Cortex of kidney (tissue), 1 donor: ENCODE results near the gene GTF2B.
"Not testable (repeated sequence)": the region's sequence is repeated elsewhere in the genome, so short reads cannot be mapped to it uniquely, and the experiment has no call there.

Experiments
- DNase-seq: peaks from one replicate; lab custom pipeline; 2025; lab: John Stamatoyannopoulos, UW

The GTF2B gene

DNA sequence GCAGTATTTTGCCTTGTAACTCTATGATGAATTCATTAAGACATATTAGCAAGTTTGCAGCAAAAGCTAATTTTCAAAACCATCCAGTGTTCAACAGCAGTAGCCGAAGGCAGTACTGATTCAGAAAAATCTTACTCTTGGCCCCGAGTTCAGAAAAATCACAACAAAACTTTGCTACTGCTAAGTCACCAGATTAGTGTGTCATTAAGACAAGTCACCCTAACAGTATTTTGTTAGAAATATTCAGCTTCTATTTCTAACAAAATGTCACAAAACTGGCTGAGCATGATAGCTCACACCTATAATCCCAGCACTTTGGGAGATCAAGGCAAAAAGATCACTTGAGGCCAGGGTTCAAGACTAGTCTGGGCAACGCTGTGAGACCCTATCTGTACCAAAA is 8.2 kb downstream of the GTF2B start:
- no peak for DNase-seq

DNA sequence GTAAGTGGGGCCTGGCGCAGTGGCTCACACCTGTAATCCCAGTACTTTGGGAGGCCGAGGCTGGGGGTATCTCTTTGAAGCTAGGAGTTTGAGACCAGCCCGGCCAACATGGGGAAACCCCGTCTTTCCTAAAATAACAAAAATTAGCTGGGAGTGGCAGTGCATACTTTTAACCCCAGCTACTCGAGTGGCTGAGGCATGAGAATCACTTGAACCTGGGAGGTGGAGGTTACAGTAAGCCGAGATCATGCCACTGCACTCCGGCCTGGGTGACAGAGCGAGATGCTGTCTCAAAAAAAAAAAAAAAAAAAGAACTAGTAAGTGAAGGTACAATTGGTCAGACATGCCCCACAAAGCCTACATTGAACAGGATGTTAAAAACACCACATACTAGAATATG is 10.7 kb downstream of the GTF2B start:
- DNase-seq: not testable (repeated sequence)

GRCh38 chr1:88878731-88879130 is 12.6 kb downstream of the GTF2B start:
- no peak for DNase-seq

DNA sequence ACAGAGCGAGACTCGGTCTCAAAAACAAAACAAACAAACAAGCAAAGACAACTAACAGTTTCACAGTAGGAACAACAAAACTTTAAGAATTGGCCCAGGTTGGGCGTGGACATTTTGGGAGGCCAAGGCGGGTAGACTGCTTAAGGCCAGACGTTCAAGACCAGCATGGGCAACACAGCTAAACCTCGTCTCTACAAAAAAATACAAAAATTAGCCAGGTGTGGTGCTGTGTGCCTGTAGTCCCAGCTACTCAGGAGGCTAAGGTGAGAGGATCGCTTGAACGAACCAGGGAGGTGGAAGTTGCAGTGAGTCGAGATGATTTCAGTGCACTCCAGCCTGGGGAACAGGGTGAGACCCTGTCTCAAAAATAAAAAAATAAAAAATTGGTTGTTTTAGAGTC is 13.5 kb downstream of the GTF2B start:
- no peak for DNase-seq

GRCh38 chr1:88877382-88877825 is 14.0 kb downstream of the GTF2B start:
- no peak for DNase-seq

DNA sequence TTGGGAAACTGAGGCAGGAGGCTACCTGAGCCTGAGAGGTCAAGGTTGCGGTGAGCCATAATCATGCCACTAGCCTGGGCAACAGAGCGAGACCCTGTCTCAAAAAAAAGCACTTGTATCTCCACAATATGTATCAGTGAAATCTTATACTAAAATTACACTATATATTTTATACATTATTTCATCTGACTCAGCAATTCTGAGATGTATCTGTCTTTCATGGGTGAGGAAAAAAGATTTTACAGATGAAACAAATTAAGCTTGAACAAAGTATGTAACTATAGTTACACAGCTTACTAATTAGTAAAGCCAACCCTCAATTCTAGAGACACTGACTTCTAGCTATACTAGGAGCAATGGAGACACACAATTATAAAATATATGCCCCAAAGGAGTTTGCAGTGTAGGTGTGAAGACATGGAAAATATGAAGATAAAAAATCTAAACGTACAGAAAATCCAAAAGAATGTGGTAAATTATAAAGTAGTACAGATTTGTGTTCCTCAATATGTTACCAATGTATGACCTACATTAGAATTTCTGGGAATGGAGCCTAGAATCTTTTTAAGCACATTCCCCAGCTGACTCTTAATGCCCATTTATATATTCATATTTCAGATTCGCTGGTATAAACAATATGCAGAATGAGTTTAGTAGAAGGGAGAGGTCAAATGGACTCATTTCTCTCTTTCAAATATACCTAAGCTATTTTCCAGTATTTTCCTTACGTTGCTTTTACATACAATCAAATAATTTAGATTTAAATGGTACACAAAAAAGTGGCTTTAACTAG is 14.6 kb downstream of the GTF2B start:
- DNase-seq: no peak

DNA sequence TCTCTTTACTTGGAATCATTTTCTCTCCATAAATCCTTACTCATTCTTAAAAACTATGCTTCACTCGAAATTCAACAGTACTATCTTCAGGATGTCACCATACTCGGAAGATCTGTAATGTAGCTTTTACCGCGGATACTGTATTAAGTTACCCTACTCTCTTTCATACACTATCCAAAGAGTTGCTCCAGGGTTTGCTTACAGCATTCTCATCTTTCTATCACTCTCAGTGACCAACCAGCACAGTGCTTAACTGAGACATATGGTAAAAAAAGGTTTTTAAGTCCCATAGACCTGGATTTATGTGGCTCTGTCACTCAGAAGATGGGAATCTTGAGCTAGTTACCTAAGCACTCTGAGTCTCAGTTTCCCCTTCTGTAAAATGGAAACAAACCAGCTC is 15.8 kb downstream of the GTF2B start:
- DNase-seq: no peak

- no peak for DNase-seq
Measured at GRCh38 chr1:88873737-88874349, 17.5 kb downstream of the GTF2B start.

DNA sequence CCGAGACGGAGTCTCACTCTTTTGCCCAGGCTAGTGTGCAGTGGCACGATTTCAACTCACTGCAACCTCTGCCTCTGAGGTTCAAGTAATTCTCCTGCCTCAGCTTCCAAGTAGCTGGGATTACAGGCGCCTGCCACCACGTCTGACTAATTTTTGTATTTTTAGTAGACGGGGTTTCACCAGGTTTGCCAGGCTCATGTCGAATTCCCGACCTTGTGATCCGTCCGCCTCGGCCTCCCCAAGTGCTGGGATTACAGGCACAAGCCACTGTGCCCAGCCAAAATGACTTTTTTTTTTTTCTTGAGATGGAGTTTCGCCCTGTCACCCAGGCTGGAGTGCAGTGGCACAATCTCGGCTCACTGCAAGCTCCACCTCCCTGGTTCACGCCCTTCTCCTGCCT is 21.7 kb downstream of the GTF2B start:
- not testable (repeated sequence) for DNase-seq

DNA sequence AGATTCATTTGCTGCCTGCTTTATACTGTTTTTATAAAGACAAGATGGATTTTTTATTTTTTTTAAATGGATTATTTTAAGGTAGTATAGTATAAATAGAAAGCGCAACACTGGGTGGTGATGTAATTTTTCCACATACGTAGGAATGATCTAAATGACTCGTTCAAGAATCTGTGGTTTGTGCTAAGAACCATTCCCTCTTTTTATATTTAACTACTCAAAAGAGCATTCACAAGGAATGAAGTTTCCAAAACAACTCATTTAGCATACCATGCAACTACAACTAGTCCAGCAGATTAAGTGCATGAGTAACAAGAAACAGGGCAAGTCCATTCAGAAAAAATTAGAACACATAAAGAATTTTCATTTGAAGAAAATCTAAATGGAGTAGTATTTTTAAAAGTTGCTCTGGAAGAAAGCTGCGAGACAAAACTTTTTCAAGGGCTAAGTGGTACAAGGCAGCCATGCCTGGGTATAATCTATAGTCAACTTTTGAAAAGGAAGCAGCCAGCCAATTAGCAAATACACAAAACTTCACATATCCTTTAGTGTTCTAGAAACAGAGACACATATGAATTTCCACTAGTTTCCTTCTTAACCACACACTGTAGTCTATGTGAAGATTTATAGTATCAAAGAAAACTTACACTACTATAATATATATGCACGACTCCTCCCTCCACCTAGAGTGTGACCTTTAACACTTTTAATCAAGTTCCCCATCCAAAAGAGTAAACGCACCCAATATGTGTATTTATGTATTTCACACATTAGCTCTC is 23.4 kb downstream of the GTF2B start:
- DNase-seq: no peak

DNA sequence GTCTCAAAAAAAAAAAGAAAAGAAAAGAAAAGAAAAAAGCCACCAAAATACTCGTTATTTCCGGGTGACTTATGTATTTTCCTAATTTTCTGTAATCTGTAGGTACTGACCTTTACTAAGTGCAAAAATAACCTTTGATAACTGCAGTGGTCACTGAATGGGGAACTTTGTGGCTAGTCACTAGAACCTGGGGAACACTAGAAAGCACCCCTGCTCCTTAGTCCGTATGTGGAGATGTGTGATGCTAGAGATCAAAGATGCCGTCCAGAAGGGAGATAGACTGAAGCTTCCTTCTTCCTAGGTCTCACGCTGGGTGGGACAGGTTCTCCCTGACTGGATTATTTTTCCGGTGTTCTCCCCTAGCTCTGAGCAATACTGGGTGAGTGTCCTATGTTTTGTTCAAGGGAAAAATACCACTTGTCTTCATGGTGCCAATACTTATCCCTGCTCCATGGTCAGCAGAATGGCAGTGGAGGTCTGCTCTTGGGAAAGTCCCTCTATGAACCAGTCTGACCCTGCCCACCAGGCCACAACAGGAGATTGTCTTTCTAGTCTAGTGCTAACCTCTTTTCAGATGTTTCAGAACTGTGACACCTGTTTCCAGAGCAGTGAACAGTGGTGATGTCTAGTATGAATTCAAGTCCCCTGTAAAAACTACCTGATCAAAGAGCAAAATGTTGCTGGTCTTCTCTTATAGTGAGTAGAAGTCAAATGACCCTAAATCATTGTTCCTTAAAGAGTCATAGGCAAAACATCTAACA is 39.9 kb downstream of the GTF2B start:
- no peak for DNase-seq

DNA sequence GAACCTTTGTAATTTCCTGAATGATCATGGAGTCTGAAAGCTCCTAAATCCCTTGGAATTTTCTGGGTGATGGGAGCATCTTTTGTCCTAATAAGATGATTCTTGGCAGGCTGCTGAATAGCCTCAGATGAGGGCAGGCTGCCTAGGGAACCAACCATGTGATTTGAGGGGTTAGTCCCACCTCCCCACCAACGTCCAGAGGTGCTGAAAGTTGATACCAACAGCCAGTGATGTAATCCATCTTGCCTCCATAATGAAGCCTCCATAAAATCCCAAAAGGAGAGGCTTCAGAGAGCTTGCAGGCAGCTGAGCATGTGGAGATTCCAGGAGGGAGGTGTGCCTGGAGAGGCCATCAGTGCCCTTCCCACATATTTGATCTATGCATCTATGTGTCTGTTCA is 43.7 kb downstream of the GTF2B start:
- DNase-seq: no peak

DNA sequence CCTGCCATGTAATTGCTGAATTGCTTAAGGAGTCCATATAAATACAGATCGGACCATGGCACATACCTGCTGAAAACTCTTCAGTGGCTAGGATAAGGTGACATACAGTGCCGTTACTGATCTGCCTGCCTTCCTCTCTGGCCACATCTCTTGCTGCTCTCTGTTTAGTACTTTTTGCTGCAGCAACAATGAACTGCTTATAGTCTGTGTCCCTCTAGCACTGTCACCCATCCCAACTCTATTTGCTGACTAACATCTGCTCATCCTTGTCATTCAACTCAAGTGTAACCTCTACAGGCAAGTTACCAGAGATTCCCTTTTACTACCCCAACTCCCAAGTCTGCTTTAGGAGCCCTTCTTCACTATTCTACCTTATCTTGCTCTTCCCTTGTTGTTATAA is 65.6 kb downstream of the GTF2B start:
- no peak for DNase-seq

GRCh38 chr1:88819642-88820041 is 71.7 kb downstream of the GTF2B start:
- not testable (repeated sequence) for DNase-seq

GRCh38 chr1:88813471-88813870 is 77.9 kb downstream of the GTF2B start:
- no peak for DNase-seq

DNA sequence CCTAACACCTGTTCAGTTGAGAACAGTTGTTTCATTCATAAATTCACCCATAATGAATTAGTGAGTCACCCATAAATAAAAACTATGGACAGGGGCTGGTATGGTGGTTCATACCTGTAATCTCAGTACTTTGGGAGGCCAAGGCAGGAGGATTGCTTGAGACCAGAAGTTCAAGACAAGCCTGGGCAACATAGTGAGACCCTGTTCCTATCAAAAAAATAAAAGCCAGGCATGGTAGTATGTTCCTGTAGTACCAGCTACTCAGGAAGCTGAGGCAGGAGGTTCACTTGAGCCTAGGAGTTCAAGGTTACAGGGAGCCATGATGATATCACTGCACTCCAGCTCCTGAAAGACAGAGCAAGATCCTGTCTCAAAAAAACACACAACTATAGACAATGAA is 79.0 kb downstream of the GTF2B start:
- no peak for DNase-seq

DNA sequence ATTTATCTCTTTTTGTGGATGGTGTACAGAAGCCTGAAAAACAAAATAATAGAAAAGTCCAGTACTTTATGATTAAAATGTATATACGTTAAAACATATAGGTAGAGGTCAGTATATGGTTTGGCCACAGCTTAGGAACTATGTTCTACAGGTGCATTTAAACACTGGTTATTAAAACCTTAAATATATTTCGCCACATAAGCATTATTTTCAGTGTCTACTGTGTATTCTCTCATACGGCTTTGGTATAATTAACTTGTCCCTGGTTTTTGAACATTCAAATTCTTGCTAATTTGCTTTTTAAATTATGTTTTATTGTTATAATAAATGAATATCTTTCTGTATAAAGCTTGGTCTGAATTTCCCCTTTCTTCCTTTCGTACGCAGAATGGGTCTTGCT is 87.9 kb downstream of the GTF2B start:
- DNase-seq: no peak

DNA sequence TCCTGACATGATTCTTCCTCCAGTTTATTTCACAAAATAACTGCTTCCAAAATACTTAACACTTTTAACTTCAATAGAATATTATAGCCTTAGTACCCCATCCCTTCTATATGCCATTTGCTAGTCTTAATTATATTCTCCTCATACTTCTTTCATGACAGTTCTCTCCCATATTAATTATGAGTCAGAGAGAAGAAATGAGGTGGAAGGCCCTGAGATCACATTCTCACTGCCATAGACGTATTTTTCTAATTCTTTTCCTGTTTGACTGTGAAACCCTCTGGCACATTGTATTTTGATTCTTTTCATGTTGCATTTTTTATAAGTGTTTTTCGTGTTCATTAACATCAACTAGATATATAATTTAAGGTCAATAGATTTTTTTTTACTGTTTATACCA is 88.4 kb downstream of the GTF2B start:
- no peak for DNase-seq
